Liver (tissue), 9 donors: ENCODE data around the gene PXDN. TPM values are rescaled to one million over a fixed set of nuclear protein-coding genes. Genes with fewer than 3 reads are reported as not detected.

Experiments used
- DNase-seq: peaks from one replicate; pipeline ENCODE4 v3.0.0-alpha.2; 2017; ENCODE audit warnings: low spot score
- H3K27ac ChIP-seq, 2 donors: one replicate each; pipeline ENCODE4 v1.7.0; 2013; ENCODE audit warnings: inconsistent platforms in 2 of 2, low read length in 2 of 2, control low read depth in 1 of 2, low read depth in 1 of 2, mild to moderate bottlenecking in 1 of 2
- H3K27me3 ChIP-seq, 4 donors: one replicate each; pipeline versions ENCODE4 v1.6.1 to v1.7.0; 2013; ENCODE audit warnings: low read length in 3 of 4, inconsistent platforms in 1 of 4, mild to moderate bottlenecking in 1 of 4, moderate library complexity in 1 of 4; ENCODE audit not compliant: control insufficient read depth in 4 of 4, insufficient read depth in 4 of 4
- H3K36me3 ChIP-seq, 4 donors: one replicate each; pipeline versions ENCODE4 v1.6.1 to v1.7.0; 2013; ENCODE audit warnings: low read length in 3 of 4, mild to moderate bottlenecking in 3 of 4, low read depth in 1 of 4, moderate library complexity in 1 of 4; ENCODE audit not compliant: control insufficient read depth in 4 of 4, insufficient read depth in 3 of 4
- H3K4me1 ChIP-seq, 4 donors: one replicate each; pipeline versions ENCODE4 v1.6.1 to v1.7.0; 2013; ENCODE audit warnings: low read length in 3 of 4, mild to moderate bottlenecking in 3 of 4, moderate library complexity in 1 of 4; ENCODE audit not compliant: control insufficient read depth in 4 of 4, insufficient read depth in 4 of 4
- H3K4me3 ChIP-seq, 3 donors: one replicate each; pipeline versions ENCODE4 v1.6.1 to v1.7.0; 2013; ENCODE audit warnings: low read length in 3 of 3, control low read depth in 1 of 3, low read depth in 1 of 3, mild to moderate bottlenecking in 1 of 3
- H3K9ac ChIP-seq, 2 donors: one replicate each; pipeline ENCODE4 v1.7.0; 2013; ENCODE audit warnings: low read length in 2 of 2, mild to moderate bottlenecking in 2 of 2, moderate library complexity in 2 of 2, control low read depth in 1 of 2, low read depth in 1 of 2
- H3K9me3 ChIP-seq, 4 donors: one replicate each; pipeline versions ENCODE4 v1.6.1 to v1.7.0; 2013; ENCODE audit warnings: low read length in 3 of 4; ENCODE audit not compliant: control insufficient read depth in 4 of 4
- EGR1 ChIP-seq, 2 donors: IDR thresholded peaks; 2 replicates each; pipeline ENCODE4 v1.6.1; 2016 to 2018; ENCODE audit warnings: antibody characterized with exemption in 2 of 2, low read depth in 2 of 2
- FOXA1 ChIP-seq: IDR thresholded peaks from 2 replicates; pipeline ENCODE4 v1.6.1; 2016; ENCODE audit warnings: antibody characterized with exemption
- FOXA2 ChIP-seq: IDR thresholded peaks from 2 replicates; pipeline ENCODE4 v1.6.1; 2016; ENCODE audit warnings: antibody characterized with exemption
- GABPA ChIP-seq, 2 donors: IDR thresholded peaks in 1 of 2; conservative IDR thresholded peaks in 1 of 2; 2 replicates each; pipeline ENCODE4 v1.6.1; 2016; ENCODE audit warnings: antibody characterized with exemption in 2 of 2, mild to moderate bottlenecking in 1 of 2, moderate library complexity in 1 of 2
- HNF4G ChIP-seq: IDR thresholded peaks from 2 replicates; pipeline ENCODE4 v1.6.1; 2016; ENCODE audit warnings: antibody characterized with exemption
- JUND ChIP-seq, 2 donors: IDR thresholded peaks; 2 replicates each; pipeline ENCODE4 v1.6.1; 2016; ENCODE audit warnings: antibody characterized with exemption in 2 of 2
- NR2F2 ChIP-seq: IDR thresholded peaks from 2 replicates; pipeline ENCODE4 v1.6.1; 2016; ENCODE audit warnings: antibody characterized with exemption
- RAD21 ChIP-seq, 2 donors: IDR thresholded peaks; 2 replicates each; pipeline ENCODE4 v1.6.1; 2016; ENCODE audit warnings: antibody characterized with exemption in 2 of 2, mild to moderate bottlenecking in 2 of 2
- RXRA ChIP-seq, 2 donors: IDR thresholded peaks; 2 replicates each; pipeline ENCODE4 v1.6.1; 2017 to 2018; ENCODE audit warnings: antibody characterized with exemption in 2 of 2, mild to moderate bottlenecking in 1 of 2
- SP1 ChIP-seq: IDR thresholded peaks from 2 replicates; pipeline ENCODE4 v1.6.1; 2018; ENCODE audit warnings: antibody characterized with exemption, mild to moderate bottlenecking
- TAF1 ChIP-seq: conservative IDR thresholded peaks from 2 replicates; pipeline ENCODE4 v1.6.1; 2016; ENCODE audit warnings: antibody characterized with exemption, mild to moderate bottlenecking
- YY1 ChIP-seq: IDR thresholded peaks from 2 replicates; pipeline ENCODE4 v1.6.1; 2016; ENCODE audit warnings: antibody characterized with exemption, mild to moderate bottlenecking
- WGBS: extraction: QIAGEN DNeasy Blood & Tissue Kit; methylation state at CpG from one replicate; pipeline ENCODE4 v1.1.7; 2013; 5-methylcytosine and 5-hydroxymethylcytosine counted together
- polyA plus RNA-seq, 2 donors: library from polyadenylated mRNA; stranded (reverse) in 1 of 2; unstranded in 1 of 2; fragments of 200-250 nt in 1 of 2; fragments of >200 nt in 1 of 2; fragmentation: Nextera tagmentation in 1 of 2; extraction: Ambion mirVana in 1 of 2; gene quantifications; one replicate each; pipeline versions ENCODE4 v1.2.1 to v1.2.3, GENCODE V29; 2013 to 2015
- total RNA-seq, 2 donors: library from RNA; depleted of rRNA; stranded (reverse); fragments of >200 nt; gene quantifications; one replicate each; pipeline ENCODE4 v1.2.3, GENCODE V29; 2014
- TF ChIP-seq, protein P1 (sequence below): fragments of 150-350 bp; IDR thresholded peaks from 2 replicates; pipeline ENCODE4 v1.5.1; 2017; ENCODE audit warnings: improper control_type of control experiment, low read depth, low read length; ENCODE audit not compliant: missing input control
- TF ChIP-seq, protein P2 (sequence below): IDR thresholded peaks from 2 replicates; pipeline ENCODE4 v1.6.1; 2016; ENCODE audit warnings: antibody characterized with exemption
- TF ChIP-seq, protein P3 (sequence below): IDR thresholded peaks from 2 replicates; pipeline ENCODE4 v1.6.1; 2016; ENCODE audit warnings: antibody characterized with exemption
- TF ChIP-seq, protein P4 (sequence below): IDR thresholded peaks from 2 replicates; pipeline ENCODE4 v1.6.1; 2016; ENCODE audit warnings: antibody characterized with exemption
- TF ChIP-seq, protein P5 (sequence below): IDR thresholded peaks from 2 replicates; pipeline ENCODE4 v1.6.1; 2016; ENCODE audit warnings: antibody characterized with exemption, mild to moderate bottlenecking
- donor health status: healthy.
- donor health status: healthy.
- donor health status: healthy.
- donor health status: healthy.
- donor health status: healthy.

PXDN gene
- total and polyA plus RNA-seq, 4 donors: 4.2 to 21.5 (median 16.9) TPM

DNA sequence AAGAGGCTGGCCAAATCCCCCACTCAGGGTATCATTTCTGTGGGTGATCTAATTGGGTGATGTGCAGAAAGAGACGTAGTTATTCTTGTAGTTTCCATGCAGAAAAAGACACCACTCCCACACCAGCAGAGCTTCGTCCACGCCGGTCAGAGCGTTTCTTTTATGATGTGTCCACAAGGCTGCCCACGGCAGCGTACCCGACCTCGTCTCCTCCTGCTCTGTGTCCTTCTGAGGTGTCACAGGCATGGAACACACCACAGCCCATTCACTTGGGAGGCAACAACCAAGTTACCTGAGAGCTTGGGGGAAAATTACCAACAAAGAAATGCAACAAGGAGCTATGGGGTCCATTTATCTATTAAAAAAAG is 131.3 kb downstream of the PXDN start:
- no peak for DNase-seq
- Histone ChIP-seq H3K9ac (no peak overlapping the region), H3K27me3 (no peaks in the 10 kb centered on the region), H3K4me3 (no peak overlapping the region), H3K9me3 (no peaks in the 10 kb centered on the region), H3K36me3 (no peaks in the 10 kb centered on the region), H3K27ac (no peak overlapping the region), H3K4me1 (no peaks in the 10 kb centered on the region)
- WGBS: 90% methylated on average over 9 of the region's 9 CpGs
- TF ChIP-seq NR2F2 (no peak), FOXA2 (no peak), TAF1 (no peak), JUND (IDR thresholded peaks at IDR 0.05) (no peak), RAD21 (IDR thresholded peaks at IDR 0.05) (no peak), HNF4G (no peak)
- TF ChIP-seq, protein P1, sequence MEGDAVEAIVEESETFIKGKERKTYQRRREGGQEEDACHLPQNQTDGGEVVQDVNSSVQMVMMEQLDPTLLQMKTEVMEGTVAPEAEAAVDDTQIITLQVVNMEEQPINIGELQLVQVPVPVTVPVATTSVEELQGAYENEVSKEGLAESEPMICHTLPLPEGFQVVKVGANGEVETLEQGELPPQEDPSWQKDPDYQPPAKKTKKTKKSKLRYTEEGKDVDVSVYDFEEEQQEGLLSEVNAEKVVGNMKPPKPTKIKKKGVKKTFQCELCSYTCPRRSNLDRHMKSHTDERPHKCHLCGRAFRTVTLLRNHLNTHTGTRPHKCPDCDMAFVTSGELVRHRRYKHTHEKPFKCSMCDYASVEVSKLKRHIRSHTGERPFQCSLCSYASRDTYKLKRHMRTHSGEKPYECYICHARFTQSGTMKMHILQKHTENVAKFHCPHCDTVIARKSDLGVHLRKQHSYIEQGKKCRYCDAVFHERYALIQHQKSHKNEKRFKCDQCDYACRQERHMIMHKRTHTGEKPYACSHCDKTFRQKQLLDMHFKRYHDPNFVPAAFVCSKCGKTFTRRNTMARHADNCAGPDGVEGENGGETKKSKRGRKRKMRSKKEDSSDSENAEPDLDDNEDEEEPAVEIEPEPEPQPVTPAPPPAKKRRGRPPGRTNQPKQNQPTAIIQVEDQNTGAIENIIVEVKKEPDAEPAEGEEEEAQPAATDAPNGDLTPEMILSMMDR: no peak

DNA sequence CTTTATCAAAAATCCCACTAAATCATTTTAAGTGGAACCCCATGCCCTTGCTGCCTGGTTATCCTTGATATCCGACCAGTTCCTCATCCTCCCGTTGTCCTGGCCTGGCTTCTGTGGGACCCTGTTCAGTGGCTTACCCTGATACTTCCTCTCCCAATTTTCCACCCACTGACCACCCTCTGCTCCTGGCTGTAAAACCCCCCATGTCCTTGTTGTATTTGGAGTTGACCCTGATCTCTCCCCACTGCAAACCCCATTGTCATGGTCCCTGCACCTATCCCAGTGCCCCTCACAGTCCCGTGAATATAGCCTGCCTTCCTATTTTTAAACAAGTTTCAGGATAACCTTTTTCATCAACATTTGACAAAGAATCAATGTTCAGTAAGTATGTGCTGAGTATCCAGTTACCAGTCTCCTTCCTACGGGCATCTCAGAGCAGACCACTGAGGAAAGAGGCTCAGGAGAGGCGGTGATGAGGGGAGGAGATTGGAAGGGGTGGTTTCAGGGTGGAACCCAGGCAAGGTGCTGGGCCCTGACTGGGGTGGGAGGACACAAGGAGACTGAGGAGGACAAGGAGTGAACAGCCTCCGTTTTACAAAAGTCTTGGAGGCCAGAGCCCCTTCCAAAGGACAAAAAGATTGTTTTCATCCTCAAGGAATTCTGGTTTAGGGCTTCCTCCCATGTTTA is 131.8 kb downstream of the PXDN start:
- no peaks in the 10 kb centered on the region for H3K4me1 ChIP-seq
- no peak for DNase-seq
- TF ChIP-seq, protein P2, sequence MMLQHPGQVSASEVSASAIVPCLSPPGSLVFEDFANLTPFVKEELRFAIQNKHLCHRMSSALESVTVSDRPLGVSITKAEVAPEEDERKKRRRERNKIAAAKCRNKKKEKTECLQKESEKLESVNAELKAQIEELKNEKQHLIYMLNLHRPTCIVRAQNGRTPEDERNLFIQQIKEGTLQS: no peak
- no peak for TF ChIP-seq GABPA (IDR thresholded peaks at IDR 0.05 in 1 of 2, conservative IDR thresholded peaks at IDR 0.05 in 1 of 2)
- TF ChIP-seq FOXA2: no peak
- TF ChIP-seq YY1: no peak
- no peak for TF ChIP-seq RXRA (IDR thresholded peaks at IDR 0.05)
- TF ChIP-seq HNF4G: no peak
- TF ChIP-seq SP1: no peak
- no peak for TF ChIP-seq NR2F2
- TF ChIP-seq, protein P3, sequence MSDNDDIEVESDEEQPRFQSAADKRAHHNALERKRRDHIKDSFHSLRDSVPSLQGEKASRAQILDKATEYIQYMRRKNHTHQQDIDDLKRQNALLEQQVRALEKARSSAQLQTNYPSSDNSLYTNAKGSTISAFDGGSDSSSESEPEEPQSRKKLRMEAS: no peak
- TF ChIP-seq, protein P1: no peak
- no peak for TF ChIP-seq RAD21 (IDR thresholded peaks at IDR 0.05)
- TF ChIP-seq, protein P4, sequence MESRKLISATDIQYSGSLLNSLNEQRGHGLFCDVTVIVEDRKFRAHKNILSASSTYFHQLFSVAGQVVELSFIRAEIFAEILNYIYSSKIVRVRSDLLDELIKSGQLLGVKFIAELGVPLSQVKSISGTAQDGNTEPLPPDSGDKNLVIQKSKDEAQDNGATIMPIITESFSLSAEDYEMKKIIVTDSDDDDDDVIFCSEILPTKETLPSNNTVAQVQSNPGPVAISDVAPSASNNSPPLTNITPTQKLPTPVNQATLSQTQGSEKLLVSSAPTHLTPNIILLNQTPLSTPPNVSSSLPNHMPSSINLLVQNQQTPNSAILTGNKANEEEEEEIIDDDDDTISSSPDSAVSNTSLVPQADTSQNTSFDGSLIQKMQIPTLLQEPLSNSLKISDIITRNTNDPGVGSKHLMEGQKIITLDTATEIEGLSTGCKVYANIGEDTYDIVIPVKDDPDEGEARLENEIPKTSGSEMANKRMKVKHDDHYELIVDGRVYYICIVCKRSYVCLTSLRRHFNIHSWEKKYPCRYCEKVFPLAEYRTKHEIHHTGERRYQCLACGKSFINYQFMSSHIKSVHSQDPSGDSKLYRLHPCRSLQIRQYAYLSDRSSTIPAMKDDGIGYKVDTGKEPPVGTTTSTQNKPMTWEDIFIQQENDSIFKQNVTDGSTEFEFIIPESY: no peak
- no peak for TF ChIP-seq TAF1
- TF ChIP-seq JUND (IDR thresholded peaks at IDR 0.05): no peak
- TF ChIP-seq, protein P5, sequence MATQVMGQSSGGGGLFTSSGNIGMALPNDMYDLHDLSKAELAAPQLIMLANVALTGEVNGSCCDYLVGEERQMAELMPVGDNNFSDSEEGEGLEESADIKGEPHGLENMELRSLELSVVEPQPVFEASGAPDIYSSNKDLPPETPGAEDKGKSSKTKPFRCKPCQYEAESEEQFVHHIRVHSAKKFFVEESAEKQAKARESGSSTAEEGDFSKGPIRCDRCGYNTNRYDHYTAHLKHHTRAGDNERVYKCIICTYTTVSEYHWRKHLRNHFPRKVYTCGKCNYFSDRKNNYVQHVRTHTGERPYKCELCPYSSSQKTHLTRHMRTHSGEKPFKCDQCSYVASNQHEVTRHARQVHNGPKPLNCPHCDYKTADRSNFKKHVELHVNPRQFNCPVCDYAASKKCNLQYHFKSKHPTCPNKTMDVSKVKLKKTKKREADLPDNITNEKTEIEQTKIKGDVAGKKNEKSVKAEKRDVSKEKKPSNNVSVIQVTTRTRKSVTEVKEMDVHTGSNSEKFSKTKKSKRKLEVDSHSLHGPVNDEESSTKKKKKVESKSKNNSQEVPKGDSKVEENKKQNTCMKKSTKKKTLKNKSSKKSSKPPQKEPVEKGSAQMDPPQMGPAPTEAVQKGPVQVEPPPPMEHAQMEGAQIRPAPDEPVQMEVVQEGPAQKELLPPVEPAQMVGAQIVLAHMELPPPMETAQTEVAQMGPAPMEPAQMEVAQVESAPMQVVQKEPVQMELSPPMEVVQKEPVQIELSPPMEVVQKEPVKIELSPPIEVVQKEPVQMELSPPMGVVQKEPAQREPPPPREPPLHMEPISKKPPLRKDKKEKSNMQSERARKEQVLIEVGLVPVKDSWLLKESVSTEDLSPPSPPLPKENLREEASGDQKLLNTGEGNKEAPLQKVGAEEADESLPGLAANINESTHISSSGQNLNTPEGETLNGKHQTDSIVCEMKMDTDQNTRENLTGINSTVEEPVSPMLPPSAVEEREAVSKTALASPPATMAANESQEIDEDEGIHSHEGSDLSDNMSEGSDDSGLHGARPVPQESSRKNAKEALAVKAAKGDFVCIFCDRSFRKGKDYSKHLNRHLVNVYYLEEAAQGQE: no peak
- TF ChIP-seq FOXA1: no peak
- no peak for TF ChIP-seq EGR1 (IDR thresholded peaks at IDR 0.05; ENCODE audit: low read depth in 2 of 2)
- H3K4me3 ChIP-seq: no peak overlapping the region
- 72% methylated on average over 6 of the region's 6 CpGs for WGBS
- no peaks in the 10 kb centered on the region for H3K9me3 ChIP-seq
- no peak overlapping the region for H3K9ac ChIP-seq
- H3K27me3 ChIP-seq: no peaks in the 10 kb centered on the region
- no peaks in the 10 kb centered on the region for H3K36me3 ChIP-seq
- H3K27ac ChIP-seq: no peak overlapping the region
